HT-29 (cell line): Measurements from ENCODE around the gene CCDC177. TPM values are rescaled to one million over a fixed set of nuclear protein-coding genes. Genes with fewer than 3 reads are reported as not detected.
A peak's percentile ranks its signal among the peaks of the same experiment; 100 is the strongest.
"Not testable (repeated sequence)": the region's sequence is repeated elsewhere in the genome, so short reads cannot be mapped to it uniquely, and the experiment has no call there.

Experiments used
- DNase-seq: peaks from one replicate; pipeline ENCODE4 v3.0.0-alpha.2; 2015; ENCODE audit warnings: low spot score
- total RNA-seq: library from RNA; depleted of rRNA; stranded (reverse); fragments of >200 nt; shearing (Covaris generic); gene quantifications from 2 replicates; pipeline ENCODE4 v1.2.3, GENCODE V29; 2014

The CCDC177 gene
- total RNA-seq, 1 experiment from 2014 or later = not detected

- no peak for DNase-seq
Measured at GRCh38 chr14:69600304-69600891, 25.7 kb upstream of the CCDC177 start.

DNA sequence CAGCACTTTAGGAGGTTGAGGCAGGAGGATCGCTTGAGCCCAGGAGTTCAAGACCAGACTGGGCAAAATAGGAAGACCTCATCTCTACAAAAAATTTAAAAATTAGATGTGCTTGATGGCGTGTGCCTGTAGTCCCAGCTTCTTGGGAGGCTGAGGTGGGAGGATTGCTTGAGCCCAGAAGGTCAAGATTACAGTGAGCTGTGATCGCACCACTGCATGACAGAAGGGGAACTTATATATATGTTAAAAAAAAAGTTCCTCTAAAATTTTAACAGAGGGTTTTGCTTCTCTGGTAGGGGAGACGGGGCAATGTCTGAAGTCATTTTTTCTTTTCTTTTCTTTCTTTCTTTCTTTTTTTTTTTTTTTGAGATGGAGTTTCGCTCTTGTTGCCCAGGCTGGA is 24.8 kb upstream of the CCDC177 start:
- not testable (repeated sequence) for DNase-seq

DNA sequence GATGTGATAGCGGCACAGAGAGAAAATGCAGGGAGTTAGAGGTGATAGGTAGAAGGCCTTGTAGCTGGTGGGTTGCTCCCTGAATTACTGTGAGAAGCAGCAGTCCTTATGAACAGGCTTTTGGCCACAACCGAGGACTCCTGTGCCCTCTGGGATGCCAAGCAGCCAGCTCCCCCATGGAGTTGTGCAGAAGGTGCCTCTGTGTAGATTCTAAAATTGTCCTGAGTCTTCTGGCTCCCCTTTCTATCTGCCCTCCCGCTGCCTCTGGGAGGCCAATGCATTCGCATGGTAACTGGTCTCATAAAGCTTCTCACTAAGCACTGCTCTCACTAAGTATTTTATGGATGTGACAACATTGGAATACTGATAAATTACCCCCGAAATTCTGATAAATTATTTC is 20.7 kb upstream of the CCDC177 start:
- DNase-seq = no peak

DNA sequence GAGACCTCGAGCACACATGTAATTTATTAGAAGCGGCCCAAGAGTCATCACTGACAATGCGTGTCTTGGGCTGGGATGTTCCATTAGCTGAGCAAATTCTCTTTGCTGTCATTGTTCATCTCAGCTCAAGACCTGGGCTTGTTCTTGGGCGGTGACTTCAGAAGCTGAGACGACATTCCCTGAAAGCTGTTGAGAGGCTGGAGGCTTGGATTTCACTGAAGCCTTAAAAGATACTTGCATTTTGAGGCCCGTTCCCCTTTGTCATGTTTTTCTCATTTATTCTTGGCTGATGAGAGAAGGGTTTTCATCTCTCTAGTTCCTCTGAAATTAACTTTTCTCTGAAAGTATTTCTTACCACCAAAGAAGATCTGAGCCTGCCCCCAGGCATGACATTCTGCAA is 20.2 kb upstream of the CCDC177 start:
- no peak for DNase-seq

DNA sequence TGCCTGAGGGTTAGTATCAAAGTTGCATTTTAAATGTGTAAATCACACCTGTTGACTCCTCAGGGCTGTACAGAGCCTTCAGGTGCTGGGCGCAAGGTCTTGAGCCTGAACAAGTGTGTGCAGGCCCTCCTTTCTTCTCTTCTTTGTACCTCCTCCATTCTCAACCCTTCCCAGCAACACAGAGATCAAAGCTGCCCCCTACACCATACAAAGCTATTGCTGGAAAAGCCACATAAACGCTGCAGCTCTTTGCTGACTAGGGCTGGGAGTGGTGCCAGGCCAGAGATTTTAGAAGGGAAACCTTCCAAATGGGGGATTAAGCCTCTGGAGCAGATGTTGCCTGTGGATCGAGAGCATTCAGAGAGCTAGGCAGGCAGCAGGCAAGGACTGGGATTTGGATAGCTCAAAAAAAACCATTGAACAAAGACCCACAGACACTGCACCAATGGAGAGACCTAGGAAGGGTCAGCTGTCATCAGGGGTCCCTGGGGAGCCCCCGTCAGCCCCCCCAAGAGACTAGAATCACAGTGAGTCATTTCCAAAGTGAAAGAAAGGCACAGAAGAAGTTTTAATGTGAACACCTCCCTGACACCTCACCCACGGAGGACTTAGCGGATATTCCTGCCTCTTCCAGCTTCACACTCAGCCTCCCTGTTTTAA is 18.5 kb upstream of the CCDC177 start:
- DNase-seq = no peak

DNA sequence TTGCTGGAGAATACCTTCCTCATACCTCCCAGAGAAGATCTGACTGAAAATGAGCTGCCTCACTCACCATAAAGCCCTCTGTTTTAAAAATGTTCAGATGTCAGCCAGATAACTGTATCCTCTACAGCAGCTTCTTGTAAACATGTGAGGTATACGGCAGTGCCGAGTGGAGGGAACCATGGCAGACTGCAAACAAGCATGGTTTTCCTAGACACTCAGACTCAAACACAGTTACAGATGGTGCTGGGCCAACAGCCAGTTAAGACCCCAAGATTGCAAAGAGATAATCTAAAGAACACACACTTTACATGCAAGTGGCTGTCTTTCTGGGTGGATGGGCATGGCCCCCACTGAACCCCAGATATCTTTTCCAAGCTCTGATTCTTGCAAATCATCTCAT is 16.6 kb upstream of the CCDC177 start:
- DNase-seq = no peak

DNA sequence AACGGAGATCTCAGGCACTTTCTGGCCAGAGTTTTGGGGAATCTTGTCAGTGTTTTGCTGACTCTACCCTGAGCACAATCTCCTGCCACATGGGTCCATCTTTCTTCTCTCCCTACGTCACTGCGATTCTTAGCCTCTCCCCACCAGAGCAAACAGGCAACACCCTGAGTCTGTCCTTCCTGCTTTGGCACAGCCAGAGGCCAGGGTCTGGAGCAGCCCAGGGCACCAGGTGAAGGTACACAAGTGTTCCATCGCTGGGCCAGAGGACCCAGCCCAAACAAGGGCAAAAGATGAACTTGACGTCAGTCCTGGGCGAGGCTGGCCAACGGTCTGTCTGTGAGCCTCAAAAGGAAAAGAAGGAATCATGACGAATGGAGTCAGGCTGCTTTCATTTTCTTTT is 12.7 kb upstream of the CCDC177 start:
- no peak for DNase-seq

DNA sequence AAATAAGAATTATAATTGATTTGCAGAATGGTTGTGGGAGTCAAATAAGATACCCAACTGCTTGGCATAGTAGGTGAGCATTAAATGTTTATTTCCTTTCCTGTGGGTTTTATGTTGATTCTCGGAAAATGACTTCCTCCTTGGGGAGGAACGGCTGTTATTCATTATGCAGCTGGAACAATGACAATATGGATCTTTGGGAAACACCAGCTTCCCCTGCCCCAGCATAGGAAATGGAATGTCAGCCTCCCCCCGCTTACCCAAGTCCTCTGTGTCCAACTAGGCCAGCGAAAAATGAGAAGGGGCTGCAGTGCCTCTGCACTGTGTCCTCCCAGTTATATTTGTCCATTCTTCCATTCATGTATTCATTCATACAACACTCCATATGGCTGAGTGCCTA is 11.7 kb upstream of the CCDC177 start:
- DNase-seq = no peak

DNA sequence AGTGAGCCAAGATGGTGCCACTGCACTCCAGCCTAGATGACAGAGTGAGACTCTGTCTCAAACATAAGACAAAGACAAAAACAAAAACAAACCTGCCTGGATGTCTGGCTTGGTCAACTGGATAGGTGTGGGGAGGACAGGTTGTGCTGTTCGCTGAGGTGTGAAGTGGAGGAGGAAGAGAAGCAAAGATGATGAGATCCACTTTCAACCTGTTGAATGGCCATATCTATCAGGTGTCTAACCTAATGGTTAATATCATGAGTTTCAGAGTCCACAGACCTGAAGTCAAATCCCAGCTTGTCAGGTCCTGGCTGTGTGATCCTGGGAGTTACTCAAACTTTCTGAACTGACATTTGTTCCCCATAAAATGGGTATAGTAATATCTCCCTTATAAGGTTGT is 9.7 kb upstream of the CCDC177 start:
- DNase-seq = no peak

DNA sequence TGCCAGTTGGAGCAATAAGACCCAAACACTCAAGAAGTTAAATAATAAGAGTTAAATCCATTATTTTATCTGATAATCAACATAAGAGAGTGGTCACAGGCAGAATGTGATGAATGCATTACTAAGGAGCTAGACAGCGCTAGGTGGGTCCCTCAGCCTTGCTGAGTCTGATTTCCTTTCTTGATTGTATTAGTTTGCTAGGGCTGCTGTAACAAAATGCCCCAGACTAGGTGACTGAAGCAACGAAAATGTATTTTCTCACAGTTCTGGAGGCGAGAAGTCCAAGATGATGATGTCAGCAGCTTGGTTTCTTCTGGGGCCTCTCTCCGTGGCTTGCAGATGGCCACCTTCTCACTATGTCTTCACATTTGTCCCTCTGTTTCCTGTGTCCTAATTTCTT is 8.2 kb upstream of the CCDC177 start:
- no peak for DNase-seq

DNA sequence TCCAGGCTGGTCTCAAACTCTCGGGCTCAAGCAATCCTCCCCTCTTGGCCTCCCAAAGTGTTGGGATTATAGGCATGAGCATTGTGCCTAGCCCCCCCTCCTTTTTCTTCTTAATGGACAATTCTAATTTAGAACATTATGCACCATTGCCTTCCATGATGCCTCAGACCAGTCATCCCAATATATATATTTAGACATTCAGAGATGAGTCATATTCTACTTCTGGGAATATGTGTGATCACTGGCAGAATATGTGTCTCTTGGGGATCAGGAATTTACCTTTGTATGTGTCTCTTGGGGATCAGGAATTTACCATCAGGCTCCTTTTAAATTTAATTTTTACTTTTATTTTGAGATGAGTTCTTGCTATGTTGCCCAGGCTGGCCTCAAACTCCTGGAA is 7.5 kb upstream of the CCDC177 start:
- DNase-seq = no peak

- no peak for DNase-seq
Measured at GRCh38 chr14:69581316-69581935, 6.8 kb upstream of the CCDC177 start.

GRCh38 chr14:69580009-69580577 is 5.4 kb upstream of the CCDC177 start:
- DNase-seq = peak; percentile 42

DNA sequence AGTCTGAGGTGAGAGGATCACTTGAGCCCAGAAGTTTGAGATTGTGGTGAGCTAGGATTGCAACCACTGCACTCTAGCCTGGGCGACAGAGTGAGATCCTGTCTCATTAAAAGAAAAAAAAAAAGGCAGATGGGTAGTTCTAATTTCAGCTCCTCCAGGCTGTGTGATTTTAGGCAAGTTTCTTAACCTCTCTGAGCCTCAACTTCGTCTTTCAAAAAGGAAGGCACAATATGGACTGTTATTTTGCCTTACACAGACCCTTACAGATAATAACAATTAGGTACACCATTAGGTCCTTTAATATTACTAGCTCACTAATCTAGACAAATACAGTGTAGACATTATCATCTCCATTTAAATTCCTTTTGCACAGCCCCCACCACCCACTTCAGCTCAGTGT is 4.8 kb upstream of the CCDC177 start:
- no peak for DNase-seq

GRCh38 chr14:69574954-69575295 is 254 bp upstream of the CCDC177 start:
- no peak for DNase-seq

GRCh38 chr14:69573831-69574262 is 824 bp downstream of the CCDC177 start:
- no peak for DNase-seq

DNA sequence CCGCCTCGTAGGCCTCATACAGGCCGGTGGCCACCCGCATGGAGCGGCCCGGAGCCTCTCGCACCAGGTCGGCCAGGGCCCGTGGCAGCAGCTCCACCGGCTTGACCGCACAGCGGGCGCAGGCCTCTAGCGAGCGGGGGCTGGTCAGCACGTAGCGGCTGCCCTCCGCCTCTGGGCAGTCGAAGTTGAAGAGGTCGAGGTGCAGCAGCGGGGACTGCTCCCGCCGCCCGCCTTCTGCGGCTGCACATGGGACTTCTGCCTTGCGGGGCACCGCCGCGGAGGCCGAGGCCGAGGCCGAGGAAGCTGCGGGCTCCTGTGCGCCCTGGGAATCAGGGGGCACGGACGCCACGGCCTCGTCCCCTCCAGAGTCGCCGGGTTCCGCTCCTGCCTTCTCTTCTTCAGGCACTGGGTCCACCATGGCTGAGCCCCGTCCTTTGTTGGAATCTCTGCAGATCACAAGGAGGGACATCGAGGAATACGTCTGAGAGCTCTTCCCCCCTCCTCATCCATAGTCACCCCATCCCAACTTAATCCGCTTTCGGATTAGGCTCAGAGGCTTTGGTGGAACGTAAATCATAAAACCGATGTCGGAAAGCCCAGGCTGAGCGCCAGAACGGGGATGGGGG is 1.4 kb downstream of the CCDC177 start:
- no peak for DNase-seq

GRCh38 chr14:69572841-69573135 is 1.9 kb downstream of the CCDC177 start:
- no peak for DNase-seq

DNA sequence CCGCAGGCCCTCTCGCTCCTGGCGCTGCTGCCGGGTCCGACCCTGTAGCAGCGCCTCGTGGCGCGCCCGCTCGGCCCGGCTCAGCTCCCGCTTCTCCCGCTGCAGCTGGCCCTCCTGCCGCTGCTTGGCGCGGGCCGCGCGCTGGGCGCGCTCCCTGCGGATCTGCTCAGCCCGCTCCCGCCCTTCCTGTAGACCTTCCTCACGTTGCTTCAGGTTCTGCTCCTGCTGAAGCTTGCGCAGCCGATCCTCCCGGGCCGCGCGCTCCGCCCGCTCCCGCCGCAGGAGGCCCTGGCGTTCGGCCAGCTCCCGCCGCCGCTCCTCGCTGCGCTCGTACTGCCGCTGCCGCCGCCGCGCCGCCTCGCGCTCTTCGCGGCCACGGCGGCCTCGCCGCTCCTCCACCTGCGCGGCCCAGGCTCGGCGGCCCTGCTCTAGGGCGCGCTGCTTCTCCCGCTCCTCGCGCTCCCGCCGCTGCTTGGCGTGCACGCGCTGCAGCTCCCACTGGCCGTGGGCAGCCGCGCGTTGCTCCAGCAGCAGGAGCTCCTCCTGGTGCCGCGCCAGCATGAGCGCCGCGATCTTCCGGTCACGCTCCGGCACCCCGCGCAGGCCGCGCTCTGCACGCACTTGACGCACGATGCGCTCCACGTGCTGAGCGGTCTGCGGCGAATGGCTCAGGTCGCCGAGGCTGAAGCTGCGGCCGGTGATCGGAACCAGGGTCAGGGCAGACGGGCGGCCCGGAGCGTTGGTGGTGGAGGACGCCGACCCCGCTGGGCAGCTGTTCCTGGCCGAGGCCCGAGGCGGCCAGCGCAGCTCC is 2.4 kb downstream of the CCDC177 start:
- DNase-seq = no peak

DNA sequence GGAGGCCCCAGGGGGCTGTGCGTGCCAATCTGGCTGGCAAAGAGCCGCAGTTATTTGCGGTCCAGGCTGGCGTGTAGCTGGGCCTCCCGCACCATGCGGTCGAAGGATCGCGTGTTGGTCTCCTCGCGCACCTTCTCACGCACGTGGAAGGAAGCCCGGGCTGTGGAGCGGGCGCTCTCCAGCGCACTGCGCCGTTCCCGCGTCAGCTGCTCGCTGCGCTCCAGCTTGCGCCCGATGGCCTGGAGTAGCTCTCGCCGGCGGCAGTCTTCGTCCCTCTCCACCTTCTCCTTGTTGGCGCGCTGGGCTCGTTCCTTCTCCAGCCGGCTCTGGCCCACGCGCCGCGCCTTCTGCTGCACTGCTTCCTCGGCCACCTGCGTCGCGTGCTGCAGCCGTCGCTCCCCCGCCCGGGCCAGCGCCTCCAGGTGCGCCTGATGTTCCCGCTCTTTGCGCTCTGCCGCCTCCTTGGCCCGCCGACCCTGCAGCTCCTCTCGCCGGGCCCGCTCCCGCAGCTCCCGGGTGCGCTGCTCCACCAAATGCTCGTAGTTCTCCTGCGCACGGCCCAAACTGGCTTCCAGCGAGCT is 3.1 kb downstream of the CCDC177 start:
- no peak for DNase-seq

- no peak for DNase-seq
Measured at GRCh38 chr14:69570836-69571330, 3.8 kb downstream of the CCDC177 start.
